ENCODE data around the gene BRD1. TPM values are rescaled to one million over a fixed set of nuclear protein-coding genes. Genes with fewer than 3 reads are reported as not detected.

The BRD1 gene
- total RNA-seq, 4 donors from 2014 or later, result 32.2 to 51.8 (median 41.6) TPM

DNA sequence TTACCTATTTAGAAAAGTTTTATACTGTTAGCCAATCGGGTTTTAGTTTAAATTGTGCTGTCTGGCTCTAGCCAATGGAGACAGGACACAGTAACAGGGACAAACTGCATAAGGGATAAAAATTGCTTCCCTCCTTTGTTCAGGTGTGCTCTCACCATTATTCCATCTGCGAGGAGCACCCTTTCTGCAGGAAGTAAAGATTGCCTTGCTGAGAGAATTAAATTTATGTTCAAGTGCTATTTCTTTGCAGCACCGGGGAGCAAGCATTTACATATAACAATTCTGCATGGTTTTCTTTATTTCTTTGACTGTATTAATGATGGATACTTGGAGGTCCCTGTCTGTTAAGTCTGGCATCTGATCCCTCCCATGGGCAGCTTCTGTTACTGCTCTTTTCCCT lies 80.5 kb downstream of the BRD1 start:
- intact Hi-C loops (cut with DNase I), result no loop called here
- no peak overlapping the region for H3K27ac ChIP-seq
- no peaks in the 10 kb centered on the region for H3K9me3 ChIP-seq

GRCh38 chr22:49746065-49746464 lies 81.6 kb downstream of the BRD1 start:
- no peaks in the 10 kb centered on the region for H3K4me1 ChIP-seq

More for the DNA sequence above, 80.5 kb downstream of the BRD1 start:
- no peak for TF ChIP-seq CTCF (IDR thresholded peaks at IDR 0.05)
- TF ChIP-seq POLR2A (IDR thresholded peaks at IDR 0.05), result no peak
- Histone ChIP-seq H3K4me1 (no peaks in the 10 kb centered on the region), H3K36me3 (no peaks in the 10 kb centered on the region), H3K27me3 (no peaks in the 10 kb centered on the region), H3K4me3 (replicated peaks in 1 of 3) (no peak overlapping the region)
- no peak for DNase-seq
- 83 to 91% methylated on average over 3 of the region's 3 CpGs for WGBS, 2 donors

GRCh38 chr22:49740242-49740641 lies 87.4 kb downstream of the BRD1 start:
- no peak overlapping the region for H3K27ac ChIP-seq
- no peaks in the 10 kb centered on the region for H3K9me3 ChIP-seq
- no peak overlapping the region for H3K4me3 ChIP-seq (replicated peaks in 1 of 3)
- no peaks in the 10 kb centered on the region for H3K4me1 ChIP-seq
- intact Hi-C loops (cut with DNase I), result no loop called here
- TF ChIP-seq CTCF (IDR thresholded peaks at IDR 0.05), result no peak
- TF ChIP-seq POLR2A (IDR thresholded peaks at IDR 0.05), result no peak
- H3K27me3 ChIP-seq, result no peaks in the 10 kb centered on the region
- WGBS, 2 donors, result 68 to 75% methylated on average over 7 of the region's 7 CpGs
- DNase-seq, result no peak
- no peaks in the 10 kb centered on the region for H3K36me3 ChIP-seq

More at GRCh38 chr22:49746065-49746464, 81.6 kb downstream of the BRD1 start:
- no peaks in the 10 kb centered on the region for H3K27me3 ChIP-seq
- no peaks in the 10 kb centered on the region for H3K9me3 ChIP-seq
- no peak overlapping the region for H3K4me3 ChIP-seq (replicated peaks in 1 of 3)
- TF ChIP-seq CTCF (IDR thresholded peaks at IDR 0.05), result no peak
- TF ChIP-seq POLR2A (IDR thresholded peaks at IDR 0.05), result no peak
- no peak for DNase-seq
- 74 to 75% methylated on average over 3 of the region's 3 CpGs for WGBS, 2 donors
- H3K27ac ChIP-seq, result no peak overlapping the region
- H3K36me3 ChIP-seq, result no peaks in the 10 kb centered on the region
- intact Hi-C loops (cut with DNase I), result no loop called here

- Histone ChIP-seq H3K4me1 (no peaks in the 10 kb centered on the region), H3K9me3 (no peaks in the 10 kb centered on the region), H3K27ac (no peak overlapping the region), H3K4me3 (replicated peaks in 1 of 3) (no peak overlapping the region), H3K27me3 (no peaks in the 10 kb centered on the region), H3K36me3 (no peaks in the 10 kb centered on the region)
- WGBS, 2 donors, result 85 to 89% methylated on average over 2 of the region's 2 CpGs
- TF ChIP-seq POLR2A (IDR thresholded peaks at IDR 0.05) (no peak), CTCF (IDR thresholded peaks at IDR 0.05) (no peak)
- no peak for DNase-seq
- intact Hi-C loops (cut with DNase I), result no loop called here
Observed at GRCh38 chr22:49739138-49739537, 88.5 kb downstream of the BRD1 start.

DNA sequence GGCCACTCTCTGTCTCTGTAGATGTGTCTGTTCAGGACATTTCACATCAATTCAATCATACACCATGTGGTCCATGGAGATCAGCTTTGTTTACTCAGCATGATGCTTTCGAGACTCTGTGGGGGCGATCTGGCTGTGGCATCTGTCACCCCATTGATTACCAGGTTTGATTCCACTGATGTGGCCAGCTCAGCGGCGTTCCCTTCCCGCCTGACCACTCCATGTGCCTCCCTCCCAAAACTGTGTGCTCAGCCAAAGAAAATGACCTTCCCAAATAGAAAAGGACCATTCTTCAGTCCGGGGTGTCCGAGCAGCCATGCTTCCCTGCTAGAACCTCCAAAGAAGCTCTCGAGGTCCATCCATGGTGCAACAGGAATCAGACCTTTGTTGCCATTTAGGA lies 89.1 kb downstream of the BRD1 start:
- H3K27me3 ChIP-seq, result no peaks in the 10 kb centered on the region
- no peak overlapping the region for H3K27ac ChIP-seq
- no peaks in the 10 kb centered on the region for H3K9me3 ChIP-seq
- DNase-seq, result no peak
- H3K36me3 ChIP-seq, result no peaks in the 10 kb centered on the region
- 82% methylated on average over 8 of the region's 8 CpGs for WGBS, 2 donors
- no peak for TF ChIP-seq POLR2A (IDR thresholded peaks at IDR 0.05)
- no peak for TF ChIP-seq CTCF (IDR thresholded peaks at IDR 0.05)
- no peaks in the 10 kb centered on the region for H3K4me1 ChIP-seq
- intact Hi-C loops (cut with DNase I), result no loop called here
- H3K4me3 ChIP-seq (replicated peaks in 1 of 3), result no peak overlapping the region
